ENCODE results near the gene C1orf159.
"Not testable (repeated sequence)": the region's sequence is repeated elsewhere in the genome, so short reads cannot be mapped to it uniquely, and the experiment has no call there.

C1orf159 gene

GRCh38 chr1:1148569-1148968 lies 32.7 kb upstream of the C1orf159 start:
- DNase-seq = no peak

GRCh38 chr1:1148061-1148460 lies 32.2 kb upstream of the C1orf159 start:
- no peak for DNase-seq

- no peak for DNase-seq
These were observed 30.7 kb upstream of the C1orf159 start for GRCh38 chr1:1146596-1146995.

GRCh38 chr1:1146026-1146425 lies 30.1 kb upstream of the C1orf159 start:
- DNase-seq = no peak

- no peak for DNase-seq
These were observed 29.6 kb upstream of the C1orf159 start for GRCh38 chr1:1145547-1145914.

GRCh38 chr1:1144843-1145546 lies 29.1 kb upstream of the C1orf159 start:
- DNase-seq = no peak

- peak; percentile 52 for DNase-seq
These were observed 28.4 kb upstream of the C1orf159 start for GRCh38 chr1:1144122-1144842.

GRCh38 chr1:1143636-1144035 lies 27.7 kb upstream of the C1orf159 start:
- no peak for DNase-seq

GRCh38 chr1:1142844-1143243 lies 27.0 kb upstream of the C1orf159 start:
- no peak for DNase-seq

- not testable (repeated sequence) for DNase-seq
These were observed 26.5 kb upstream of the C1orf159 start for GRCh38 chr1:1142352-1142751.

GRCh38 chr1:1141911-1142250 lies 26.0 kb upstream of the C1orf159 start:
- DNase-seq = no peak

GRCh38 chr1:1141244-1141910 lies 25.5 kb upstream of the C1orf159 start:
- DNase-seq = no peak

GRCh38 chr1:1140673-1141072 lies 24.8 kb upstream of the C1orf159 start:
- DNase-seq = no peak

- peak; percentile 43 for DNase-seq
These were observed 21.6 kb upstream of the C1orf159 start for GRCh38 chr1:1137256-1138045.

GRCh38 chr1:1136547-1137230 lies 20.8 kb upstream of the C1orf159 start:
- DNase-seq = peak; percentile 81

- DNase-seq = no peak
These were observed 19.6 kb upstream of the C1orf159 start for GRCh38 chr1:1135339-1136136.

- DNase-seq = no peak
These were observed 18.5 kb upstream of the C1orf159 start for GRCh38 chr1:1134300-1134970.

GRCh38 chr1:1132956-1133750 lies 17.3 kb upstream of the C1orf159 start:
- no peak for DNase-seq

GRCh38 chr1:1132042-1132950 lies 16.4 kb upstream of the C1orf159 start:
- no peak for DNase-seq

Data from NCI-H345 (cell line).